Measurements from ENCODE around the gene FAM3B.

DNA sequence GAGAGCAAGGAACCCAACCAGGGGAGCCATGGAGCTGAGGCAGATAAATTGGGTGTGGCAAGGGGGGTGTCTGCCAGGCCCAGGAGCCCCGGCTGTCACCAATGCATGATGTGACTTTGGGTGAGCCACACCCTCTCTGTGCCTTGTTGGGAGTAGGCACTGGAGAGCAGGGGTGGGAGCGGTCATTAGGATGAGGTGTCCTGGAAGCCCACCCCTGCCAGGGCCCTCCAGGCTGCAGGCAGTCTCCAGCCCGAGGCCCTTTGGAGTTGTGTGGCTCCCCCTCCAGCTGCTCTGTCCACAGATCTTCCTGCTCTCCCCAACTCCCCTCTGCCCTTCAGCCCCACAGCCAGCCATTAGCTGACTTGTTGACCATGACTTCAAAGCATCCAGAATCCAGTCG lies 56.7 kb downstream of the FAM3B start:
- TF ChIP-seq, protein P1, sequence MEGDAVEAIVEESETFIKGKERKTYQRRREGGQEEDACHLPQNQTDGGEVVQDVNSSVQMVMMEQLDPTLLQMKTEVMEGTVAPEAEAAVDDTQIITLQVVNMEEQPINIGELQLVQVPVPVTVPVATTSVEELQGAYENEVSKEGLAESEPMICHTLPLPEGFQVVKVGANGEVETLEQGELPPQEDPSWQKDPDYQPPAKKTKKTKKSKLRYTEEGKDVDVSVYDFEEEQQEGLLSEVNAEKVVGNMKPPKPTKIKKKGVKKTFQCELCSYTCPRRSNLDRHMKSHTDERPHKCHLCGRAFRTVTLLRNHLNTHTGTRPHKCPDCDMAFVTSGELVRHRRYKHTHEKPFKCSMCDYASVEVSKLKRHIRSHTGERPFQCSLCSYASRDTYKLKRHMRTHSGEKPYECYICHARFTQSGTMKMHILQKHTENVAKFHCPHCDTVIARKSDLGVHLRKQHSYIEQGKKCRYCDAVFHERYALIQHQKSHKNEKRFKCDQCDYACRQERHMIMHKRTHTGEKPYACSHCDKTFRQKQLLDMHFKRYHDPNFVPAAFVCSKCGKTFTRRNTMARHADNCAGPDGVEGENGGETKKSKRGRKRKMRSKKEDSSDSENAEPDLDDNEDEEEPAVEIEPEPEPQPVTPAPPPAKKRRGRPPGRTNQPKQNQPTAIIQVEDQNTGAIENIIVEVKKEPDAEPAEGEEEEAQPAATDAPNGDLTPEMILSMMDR (IDR thresholded peaks at IDR 0.05), result no peak
- no peak for TF ChIP-seq POLR2A (IDR thresholded peaks at IDR 0.05)
